Endothelial cell of hepatic sinusoid (primary cell): Measurements from ENCODE around the gene TYW3.

Source experiments
- in situ Hi-C: cut with HindIII; loops from 2 replicates; pipeline ENCODE4 v1.10.0; 2017; ENCODE audit warnings: low sequenced_read_pairs

The TYW3 gene

GRCh38 chr1:74780594-74780993, 47.6 kb downstream of the TYW3 start:
- in situ Hi-C loops, result loop anchor here (10.0 kb wide), 1 partner anchor 414 kb away; no protein-coding TSS in a partner anchor

- in situ Hi-C loops, result loop anchor here (10.0 kb wide), 1 partner anchor 409 kb away; no protein-coding TSS in a partner anchor
Measured at GRCh38 chr1:74785944-74786343, 53.0 kb downstream of the TYW3 start.

DNA sequence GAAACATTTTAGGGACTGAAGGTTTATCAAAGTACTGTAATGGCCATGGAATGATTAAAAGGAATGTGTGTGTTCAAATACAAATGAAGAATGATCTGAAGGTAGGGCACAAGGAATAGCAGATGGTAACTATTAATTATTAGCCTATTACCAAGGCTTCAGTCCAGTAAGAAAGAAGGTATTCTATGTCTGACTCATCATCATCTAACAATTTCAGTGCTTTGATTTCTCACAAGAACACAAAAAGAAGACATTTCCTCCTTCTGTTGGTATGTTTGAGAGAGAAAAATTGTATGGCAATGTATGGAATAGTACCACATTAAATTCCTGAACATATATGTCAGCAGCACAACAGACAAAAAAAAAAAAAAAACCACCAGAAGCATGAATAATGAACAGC, 57.5 kb downstream of the TYW3 start:
- in situ Hi-C loops, result no loop called here

DNA sequence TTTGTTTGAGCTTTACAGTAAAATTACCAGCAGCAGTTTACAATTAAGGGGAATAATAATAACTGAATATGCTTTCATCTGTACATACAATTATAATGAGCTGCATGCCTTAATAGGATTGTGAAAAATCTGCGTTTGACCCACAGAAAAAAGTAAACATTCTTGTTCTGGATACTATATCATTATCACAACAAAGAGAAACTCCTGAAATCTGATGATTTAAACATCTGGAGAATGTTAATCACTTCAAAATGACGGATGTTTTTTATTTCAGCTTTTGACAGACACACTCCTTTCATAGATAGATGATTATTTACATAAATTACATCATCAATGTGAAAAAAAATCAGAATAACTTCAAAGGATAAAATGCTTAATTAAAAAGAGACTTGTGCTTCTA, 58.5 kb downstream of the TYW3 start:
- in situ Hi-C loops, result no loop called here

GRCh38 chr1:74799119-74799657, 66.2 kb downstream of the TYW3 start:
- in situ Hi-C loops, result no loop called here

GRCh38 chr1:74811436-74812179, 78.7 kb downstream of the TYW3 start:
- in situ Hi-C loops, result no loop called here

- in situ Hi-C loops, result no loop called here
Measured at GRCh38 chr1:74812180-74812541, 79.2 kb downstream of the TYW3 start.
